ENCODE data around the gene TBC1D13.
"Not testable (repeated sequence)": the region's sequence is repeated elsewhere in the genome, so short reads cannot be mapped to it uniquely, and the experiment has no call there.

TBC1D13 gene

GRCh38 chr9:128847803-128848202, 60.8 kb downstream of the TBC1D13 start:
- no peak for DNase-seq

- DNase-seq, result not testable (repeated sequence)
These were observed 64.0 kb downstream of the TBC1D13 start for GRCh38 chr9:128851024-128851423.

GRCh38 chr9:128851779-128852600, 64.9 kb downstream of the TBC1D13 start:
- not testable (repeated sequence) for DNase-seq

GRCh38 chr9:128852646-128853045, 65.6 kb downstream of the TBC1D13 start:
- not testable (repeated sequence) for DNase-seq

GRCh38 chr9:128854454-128854853, 67.4 kb downstream of the TBC1D13 start:
- DNase-seq, result not testable (repeated sequence)

GRCh38 chr9:128858476-128858875, 71.4 kb downstream of the TBC1D13 start:
- not testable (repeated sequence) for DNase-seq

Measured in GOT3 (cell line).